Measurements from ENCODE around the gene CAMKK1.

CAMKK1 gene

GRCh38 chr17:3877220-3877619, 15.6 kb downstream of the CAMKK1 start:
- DNase-seq, result no peak
- peaks cover 8% of the 10 kb centered on the region for H3K4me1 ChIP-seq
- TF ChIP-seq CTCF (IDR thresholded peaks at IDR 0.05; ENCODE audit: low read depth, low read length), result no peak
- no peaks in the 10 kb centered on the region for H3K9me3 ChIP-seq
- no peaks in the 10 kb centered on the region for H3K27me3 ChIP-seq
- H3K4me3 ChIP-seq (ENCODE audit: low read depth, low read length), result no peak overlapping the region
- H3K36me3 ChIP-seq, result peaks cover 42% of the 10 kb centered on the region

GRCh38 chr17:3875317-3875716, 17.5 kb downstream of the CAMKK1 start:
- Histone ChIP-seq H3K4me1 (peaks cover 8% of the 10 kb centered on the region), H3K9me3 (no peaks in the 10 kb centered on the region), H3K27me3 (no peaks in the 10 kb centered on the region), H3K36me3 (peaks cover 37% of the 10 kb centered on the region), H3K4me3 (ENCODE audit: low read depth, low read length) (no peak overlapping the region)
- no peak for DNase-seq
- TF ChIP-seq CTCF (IDR thresholded peaks at IDR 0.05; ENCODE audit: low read depth, low read length), result no peak

DNA sequence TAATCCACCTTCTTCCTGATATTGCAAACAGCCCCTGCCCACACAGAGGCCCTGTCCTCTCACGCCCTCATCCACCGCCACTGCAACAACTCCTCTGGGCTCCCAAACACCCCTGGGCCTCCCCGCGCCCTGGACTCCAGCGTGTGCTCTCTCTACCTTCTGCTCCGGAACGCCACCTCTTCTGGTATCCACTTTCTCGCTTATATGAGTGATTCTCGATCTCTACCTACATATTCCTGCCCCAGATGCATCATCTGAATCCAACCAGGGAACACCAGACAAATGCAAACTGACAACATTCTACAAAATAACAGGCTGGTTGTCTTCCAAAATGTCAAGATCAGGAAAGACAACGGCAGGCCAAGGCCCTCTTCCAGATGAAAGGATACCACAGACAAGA, 19.0 kb downstream of the CAMKK1 start:
- Histone ChIP-seq H3K9me3 (no peaks in the 10 kb centered on the region), H3K4me1 (no peaks in the 10 kb centered on the region), H3K36me3 (peaks cover 43% of the 10 kb centered on the region), H3K4me3 (ENCODE audit: low read depth, low read length) (no peak overlapping the region), H3K27me3 (no peaks in the 10 kb centered on the region)
- DNase-seq, result no peak
- TF ChIP-seq CTCF (IDR thresholded peaks at IDR 0.05; ENCODE audit: low read depth, low read length), result no peak

DNA sequence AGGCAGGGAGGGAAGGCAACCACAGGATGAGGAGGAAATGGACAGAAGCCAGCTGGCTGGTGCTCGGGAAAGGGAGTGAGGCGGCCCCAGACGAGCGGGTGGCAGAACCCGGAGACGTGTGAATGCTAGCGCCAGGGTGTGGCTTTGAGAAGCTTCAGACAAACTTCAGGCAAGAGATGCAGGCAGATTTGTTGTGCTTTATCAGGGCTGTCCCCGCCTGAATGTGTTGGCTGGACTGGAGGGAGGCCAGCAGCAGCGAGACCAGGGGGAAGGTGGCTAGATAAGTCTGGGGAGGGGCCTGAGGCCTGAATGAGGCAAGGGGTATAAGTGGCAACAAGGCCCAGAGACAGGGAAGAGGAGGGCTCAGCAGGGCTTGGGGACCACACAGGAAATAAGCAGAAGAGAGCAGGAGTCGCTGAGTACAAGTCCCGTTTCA, 22.0 kb downstream of the CAMKK1 start:
- Histone ChIP-seq H3K36me3 (peaks cover 24% of the 10 kb centered on the region), H3K27me3 (no peaks in the 10 kb centered on the region), H3K9me3 (no peaks in the 10 kb centered on the region), H3K4me1 (no peaks in the 10 kb centered on the region), H3K4me3 (ENCODE audit: low read depth, low read length) (no peak overlapping the region)
- no peak for DNase-seq
- TF ChIP-seq CTCF (IDR thresholded peaks at IDR 0.05; ENCODE audit: low read depth, low read length), result no peak

GRCh38 chr17:3867606-3868005, 25.2 kb downstream of the CAMKK1 start:
- peaks cover 14% of the 10 kb centered on the region for H3K36me3 ChIP-seq
- H3K4me1 ChIP-seq, result no peaks in the 10 kb centered on the region
- H3K27me3 ChIP-seq, result no peaks in the 10 kb centered on the region
- no peak for TF ChIP-seq CTCF (IDR thresholded peaks at IDR 0.05; ENCODE audit: low read depth, low read length)
- no peak for DNase-seq
- H3K4me3 ChIP-seq (ENCODE audit: low read depth, low read length), result no peak overlapping the region
- no peaks in the 10 kb centered on the region for H3K9me3 ChIP-seq

DNA sequence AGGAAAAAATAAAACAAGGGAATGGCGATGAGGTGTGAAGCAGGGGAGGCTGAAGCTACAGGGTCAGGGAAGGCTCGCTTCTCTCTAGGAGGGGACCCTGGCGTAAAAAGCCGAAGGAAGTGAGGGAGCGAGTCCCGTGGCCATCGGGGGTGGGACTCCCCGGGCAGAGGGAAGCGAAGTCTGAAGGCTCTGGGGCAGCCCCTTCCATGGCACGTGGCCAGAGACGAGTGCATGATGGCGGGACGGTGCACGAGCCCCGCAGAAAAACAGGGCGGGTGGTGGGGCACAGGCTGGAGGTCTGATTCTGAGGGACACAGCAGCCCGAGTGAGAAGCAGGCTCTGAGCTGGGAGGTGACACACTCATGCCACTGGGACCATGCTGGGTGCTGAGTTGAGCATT, 25.7 kb downstream of the CAMKK1 start:
- no peaks in the 10 kb centered on the region for H3K27me3 ChIP-seq
- no peak for TF ChIP-seq CTCF (IDR thresholded peaks at IDR 0.05; ENCODE audit: low read depth, low read length)
- peaks cover 10% of the 10 kb centered on the region for H3K36me3 ChIP-seq
- no peaks in the 10 kb centered on the region for H3K4me1 ChIP-seq
- H3K9me3 ChIP-seq, result no peaks in the 10 kb centered on the region
- DNase-seq, result no peak
- H3K4me3 ChIP-seq (ENCODE audit: low read depth, low read length), result no peak overlapping the region
